ENCODE data around the gene ICAM4. TPM values are rescaled to one million over a fixed set of nuclear protein-coding genes. Genes with fewer than 3 reads are reported as not detected.

Gene ICAM4
- total RNA-seq, 1 donor from 2014 or later, result 1.3 TPM

DNA sequence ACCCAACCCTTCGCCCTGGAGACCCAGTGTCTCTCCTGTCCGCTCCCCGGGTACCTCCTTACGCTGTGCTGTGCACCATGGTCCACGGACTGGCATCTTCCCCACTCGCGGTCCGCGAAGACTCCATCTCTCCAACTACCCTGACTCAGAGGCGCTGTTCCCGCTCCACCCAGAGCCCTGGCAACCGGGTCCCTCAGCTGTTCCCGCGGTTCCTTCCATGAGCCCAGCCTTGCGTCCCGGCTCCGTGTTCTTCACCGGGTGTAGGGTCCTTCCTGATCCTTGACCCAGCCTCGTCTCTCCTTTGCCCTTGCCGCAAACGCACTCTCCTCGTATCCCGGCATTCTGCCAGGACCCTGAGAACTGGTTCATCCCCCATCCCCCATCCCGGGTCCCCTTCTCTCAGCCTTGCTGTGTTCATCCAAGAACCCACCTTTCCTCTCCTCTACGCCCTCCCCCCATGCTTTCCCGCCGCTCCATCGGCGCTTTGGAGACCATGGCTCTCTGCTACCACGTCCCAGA lies 3.7 kb downstream of the ICAM4 start:
- intact Hi-C loops (cut with micrococcal nuclease), result loop anchor here (2.0 kb wide), 1 partner anchor 222 kb away; no protein-coding TSS in a partner anchor

DNA sequence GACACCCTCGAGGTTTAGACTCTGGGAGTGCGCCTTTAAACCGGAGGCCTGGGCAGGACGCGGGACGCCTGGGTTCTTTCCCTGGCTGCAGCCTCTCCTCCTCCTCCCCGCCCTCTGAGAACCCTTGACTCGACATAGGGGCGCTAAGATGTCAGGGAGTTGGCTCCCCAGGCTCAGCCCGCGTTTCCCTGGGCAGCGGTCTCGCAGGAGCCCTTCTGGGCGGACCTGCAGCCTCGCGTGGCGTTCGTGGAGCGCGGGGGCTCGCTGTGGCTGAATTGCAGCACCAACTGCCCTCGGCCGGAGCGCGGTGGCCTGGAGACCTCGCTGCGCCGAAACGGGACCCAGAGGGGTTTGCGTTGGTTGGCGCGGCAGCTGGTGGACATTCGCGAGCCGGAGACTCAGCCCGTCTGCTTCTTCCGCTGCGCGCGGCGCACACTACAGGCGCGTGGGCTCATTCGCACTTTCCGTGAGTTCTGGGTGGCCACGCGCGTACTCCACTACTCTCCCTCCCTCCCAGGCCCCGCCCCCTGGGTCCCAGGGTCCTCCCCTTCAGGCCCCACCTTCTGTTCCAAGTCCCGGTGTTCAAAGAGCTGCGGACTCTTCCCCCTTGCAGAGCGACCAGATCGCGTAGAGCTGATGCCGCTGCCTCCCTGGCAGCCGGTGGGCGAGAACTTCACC lies 4.3 kb downstream of the ICAM4 start:
- intact Hi-C loops (cut with micrococcal nuclease), result loop anchor here (2.0 kb wide), 1 partner anchor 222 kb away; no protein-coding TSS in a partner anchor

DNA sequence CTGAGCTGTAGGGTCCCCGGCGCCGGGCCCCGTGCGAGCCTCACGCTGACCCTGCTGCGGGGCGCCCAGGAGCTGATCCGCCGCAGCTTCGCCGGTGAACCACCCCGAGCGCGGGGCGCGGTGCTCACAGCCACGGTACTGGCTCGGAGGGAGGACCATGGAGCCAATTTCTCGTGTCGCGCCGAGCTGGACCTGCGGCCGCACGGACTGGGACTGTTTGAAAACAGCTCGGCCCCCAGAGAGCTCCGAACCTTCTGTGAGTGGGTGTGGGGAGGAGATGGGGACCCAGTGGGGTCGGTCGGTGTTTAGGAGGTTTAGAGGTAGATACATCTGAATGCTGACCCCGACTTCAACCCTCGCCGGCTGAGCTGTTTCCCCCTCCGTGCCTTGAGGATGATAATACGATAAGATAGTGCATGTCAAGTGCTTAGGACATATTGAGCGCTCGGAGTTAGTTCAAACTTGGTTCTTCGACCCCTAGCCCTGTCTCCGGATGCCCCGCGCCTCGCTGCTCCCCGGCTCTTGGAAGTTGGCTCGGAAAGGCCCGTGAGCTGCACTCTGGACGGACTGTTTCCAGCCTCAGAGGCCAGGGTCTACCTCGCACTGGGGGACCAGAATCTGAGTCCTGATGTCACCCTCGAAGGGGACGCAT lies 4.9 kb downstream of the ICAM4 start:
- intact Hi-C loops (cut with micrococcal nuclease), result loop anchor here (2.0 kb wide), 1 partner anchor 221 kb away; no protein-coding TSS in a partner anchor

- intact Hi-C loops (cut with micrococcal nuclease), result no loop called here
These were observed 5.5 kb downstream of the ICAM4 start for GRCh38 chr19:10292206-10292788.

DNA sequence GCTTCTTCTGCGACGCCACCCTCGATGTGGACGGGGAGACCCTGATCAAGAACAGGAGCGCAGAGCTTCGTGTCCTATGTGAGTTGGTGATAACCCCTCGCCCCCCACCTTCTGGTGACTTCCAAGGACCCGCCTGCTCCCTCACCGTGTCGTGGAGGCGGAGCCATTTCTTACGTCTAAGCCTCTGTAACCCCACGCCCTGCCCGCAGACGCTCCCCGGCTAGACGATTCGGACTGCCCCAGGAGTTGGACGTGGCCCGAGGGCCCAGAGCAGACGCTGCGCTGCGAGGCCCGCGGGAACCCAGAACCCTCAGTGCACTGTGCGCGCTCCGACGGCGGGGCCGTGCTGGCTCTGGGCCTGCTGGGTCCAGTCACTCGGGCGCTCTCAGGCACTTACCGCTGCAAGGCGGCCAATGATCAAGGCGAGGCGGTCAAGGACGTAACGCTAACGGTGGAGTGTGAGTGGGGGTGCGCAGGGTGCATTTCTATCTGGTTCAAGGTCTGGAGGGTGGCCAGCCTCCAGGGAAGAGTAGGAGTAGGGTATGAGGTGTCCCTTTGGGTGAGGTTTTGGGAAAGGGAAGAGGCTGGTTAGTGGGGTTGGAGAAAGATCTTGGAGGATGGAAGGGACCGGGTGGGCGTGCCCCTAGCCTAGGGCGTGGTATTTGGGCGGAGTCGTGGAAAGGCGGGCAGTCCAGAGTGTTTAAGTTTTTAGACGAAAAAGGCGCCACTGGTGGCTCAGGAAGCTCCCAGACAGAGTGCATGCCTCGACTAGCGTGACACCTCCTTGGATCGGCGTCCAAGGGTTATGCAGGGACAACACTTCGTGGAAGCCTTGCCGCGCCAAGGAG lies 6.3 kb downstream of the ICAM4 start:
- intact Hi-C loops (cut with micrococcal nuclease), result no loop called here

DNA sequence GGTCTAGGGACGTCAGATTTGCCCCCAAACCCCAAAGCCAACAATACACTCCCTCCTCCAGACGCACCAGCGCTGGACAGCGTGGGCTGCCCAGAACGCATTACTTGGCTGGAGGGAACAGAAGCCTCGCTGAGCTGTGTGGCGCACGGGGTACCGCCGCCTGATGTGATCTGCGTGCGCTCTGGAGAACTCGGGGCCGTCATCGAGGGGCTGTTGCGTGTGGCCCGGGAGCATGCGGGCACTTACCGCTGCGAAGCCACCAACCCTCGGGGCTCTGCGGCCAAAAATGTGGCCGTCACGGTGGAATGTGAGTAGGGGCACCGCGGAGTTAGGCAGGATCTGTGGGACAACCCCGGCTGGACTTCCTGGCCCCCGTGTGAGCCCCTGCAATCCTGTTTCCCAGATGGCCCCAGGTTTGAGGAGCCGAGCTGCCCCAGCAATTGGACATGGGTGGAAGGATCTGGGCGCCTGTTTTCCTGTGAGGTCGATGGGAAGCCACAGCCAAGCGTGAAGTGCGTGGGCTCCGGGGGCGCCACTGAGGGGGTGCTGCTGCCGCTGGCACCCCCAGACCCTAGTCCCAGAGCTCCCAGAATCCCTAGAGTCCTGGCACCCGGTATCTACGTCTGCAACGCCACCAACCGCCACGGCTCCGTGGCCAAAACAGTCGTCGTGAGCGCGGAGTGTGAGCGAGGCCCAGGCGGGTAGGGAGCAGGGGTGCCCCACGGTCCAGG lies 7.0 kb downstream of the ICAM4 start:
- intact Hi-C loops (cut with micrococcal nuclease), result loop anchor here (2.0 kb wide), 1 partner anchor 23 kb away; the partner anchor contains the start of gene FDX2

- intact Hi-C loops (cut with micrococcal nuclease), result loop anchor here (2.0 kb wide), 1 partner anchor 22 kb away; the partner anchor contains the start of gene FDX2
These were observed 7.6 kb downstream of the ICAM4 start for GRCh38 chr19:10294368-10294697.

DNA sequence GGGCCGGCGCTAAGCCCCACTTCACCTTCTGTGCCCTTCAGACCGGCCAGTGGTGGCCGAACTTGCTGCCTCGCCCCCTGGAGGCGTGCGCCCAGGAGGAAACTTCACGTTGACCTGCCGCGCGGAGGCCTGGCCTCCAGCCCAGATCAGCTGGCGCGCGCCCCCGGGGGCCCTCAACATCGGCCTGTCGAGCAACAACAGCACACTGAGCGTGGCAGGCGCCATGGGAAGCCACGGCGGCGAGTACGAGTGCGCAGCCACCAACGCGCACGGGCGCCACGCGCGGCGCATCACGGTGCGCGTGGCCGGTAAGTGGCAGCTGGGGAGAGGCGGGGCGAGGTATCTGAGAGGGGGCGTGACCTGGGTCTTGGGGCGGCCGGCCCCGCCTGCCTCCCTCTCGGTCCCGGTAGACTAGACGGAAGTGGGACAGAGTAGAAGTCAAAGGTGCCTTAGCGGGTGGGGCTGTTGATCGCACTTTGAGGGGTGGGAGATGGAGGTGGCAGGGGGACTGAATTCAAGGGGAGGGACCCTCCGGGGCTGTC lies 8.6 kb downstream of the ICAM4 start:
- intact Hi-C loops (cut with micrococcal nuclease), result loop anchor here (1.0 to 2.0 kb wide), 3 partner anchors 9 to 38 kb away; partner anchors contain the start of genes FDX2, ICAM4 and RAVER1

DNA sequence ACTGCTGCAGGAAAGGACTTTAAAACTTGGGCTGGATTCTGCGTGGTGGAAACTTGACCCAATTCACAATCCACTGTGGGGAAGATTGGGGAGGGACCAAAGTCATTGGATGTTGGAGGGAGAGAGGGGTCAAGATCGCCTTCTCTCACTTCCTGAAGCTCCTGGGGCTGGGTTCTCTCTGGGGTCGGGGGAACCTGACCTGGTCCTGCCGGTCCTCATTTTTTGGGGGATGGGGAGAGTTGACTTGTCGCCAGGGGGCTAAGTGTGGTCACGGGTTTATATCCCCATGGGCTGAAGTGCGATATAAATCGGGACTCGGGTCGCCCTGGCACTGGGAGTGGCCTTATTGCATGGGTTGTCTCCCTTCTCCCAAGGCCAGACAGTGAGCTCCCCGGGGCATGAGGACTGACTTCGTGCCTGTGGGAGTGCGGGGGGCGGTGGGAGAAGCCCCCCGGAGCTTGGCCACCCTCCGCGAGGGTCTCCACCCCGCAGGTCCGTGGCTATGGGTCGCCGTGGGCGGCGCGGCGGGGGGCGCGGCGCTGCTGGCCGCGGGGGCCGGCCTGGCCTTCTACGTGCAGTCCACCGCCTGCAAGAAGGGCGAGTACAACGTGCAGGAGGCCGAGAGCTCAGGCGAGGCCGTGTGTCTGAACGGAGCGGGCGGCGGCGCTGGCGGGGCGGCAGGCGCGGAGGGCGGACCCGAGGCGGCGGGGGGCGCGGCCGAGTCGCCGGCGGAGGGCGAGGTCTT lies 9.3 kb downstream of the ICAM4 start:
- intact Hi-C loops (cut with micrococcal nuclease), result loop anchor here (1.0 to 2.0 kb wide), 3 partner anchors 10 to 37 kb away; partner anchors contain the start of genes FDX2, ICAM4 and RAVER1

DNA sequence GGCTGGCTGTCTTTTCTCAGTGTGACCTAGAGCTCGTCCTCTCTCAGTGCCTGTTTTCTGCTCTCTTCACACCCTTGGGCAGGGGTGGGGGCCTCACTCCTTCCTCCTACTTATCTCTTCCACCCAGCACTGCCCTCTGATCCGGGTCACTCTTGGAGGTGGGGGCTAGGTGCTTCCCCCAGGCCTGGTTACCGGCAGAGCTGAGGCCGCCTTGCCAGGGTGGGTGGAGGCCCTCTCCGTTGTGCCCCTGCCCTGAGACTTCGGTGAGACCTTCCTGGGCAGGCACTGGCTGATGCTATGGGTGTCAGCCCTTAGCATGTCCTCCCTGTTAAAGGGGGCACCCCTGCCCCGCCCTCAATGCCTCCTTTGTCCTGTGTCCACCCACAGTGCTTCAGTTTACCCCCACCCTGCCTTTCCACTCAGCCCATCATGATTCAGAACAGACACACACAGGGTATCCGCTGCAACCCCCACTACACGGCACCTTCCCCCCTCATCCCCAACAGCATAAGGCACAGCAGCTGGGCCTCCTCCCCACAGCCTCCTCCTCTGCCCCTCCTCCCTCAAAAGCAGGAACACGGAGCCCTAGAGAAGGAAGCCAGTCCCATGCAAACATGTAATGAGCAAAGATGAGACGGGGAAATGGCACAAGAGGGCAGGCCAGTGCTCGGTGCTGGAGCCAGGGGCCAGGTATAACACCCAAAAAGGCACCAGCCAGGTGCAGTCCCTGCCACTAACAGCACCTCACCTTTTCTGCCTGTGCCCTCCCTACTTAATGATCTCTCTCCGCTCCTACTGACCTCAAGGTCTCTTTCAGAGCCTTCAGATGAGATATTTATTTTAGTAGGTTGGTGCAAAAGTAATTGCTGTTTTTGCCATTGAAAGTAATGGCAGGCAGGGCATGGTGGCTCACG lies 13.0 kb downstream of the ICAM4 start:
- intact Hi-C loops (cut with micrococcal nuclease), result no loop called here

GRCh38 chr19:10305139-10305806 lies 18.5 kb downstream of the ICAM4 start:
- intact Hi-C loops (cut with micrococcal nuclease), result no loop called here

DNA sequence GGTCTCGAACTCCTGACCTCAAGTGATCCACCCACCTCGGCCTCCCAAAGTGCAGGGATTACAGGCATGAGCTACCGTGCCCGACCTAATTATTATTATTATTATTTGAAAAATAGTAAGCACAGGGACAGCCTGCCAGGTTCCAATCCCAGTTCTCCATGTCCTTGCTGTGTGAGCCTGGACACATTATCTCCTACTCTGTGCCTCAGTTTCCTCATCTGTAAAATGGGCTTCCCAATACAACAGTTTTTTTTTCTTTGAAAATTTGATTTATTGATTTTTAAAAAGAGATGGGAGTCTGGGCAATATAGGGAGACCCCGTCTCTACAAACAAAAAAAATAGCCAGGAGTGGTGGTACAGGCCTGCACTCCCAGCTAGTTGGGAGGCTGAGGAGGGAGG lies 19.6 kb downstream of the ICAM4 start:
- intact Hi-C loops (cut with micrococcal nuclease), result no loop called here

GRCh38 chr19:10309423-10309822 lies 22.7 kb downstream of the ICAM4 start, which contains the start of gene ZGLP1:
Gene ZGLP1 (minus strand): TSS chr19:10309815.
- intact Hi-C loops (cut with micrococcal nuclease), result no loop called here

- intact Hi-C loops (cut with micrococcal nuclease), result loop anchor here (1.0 to 5.0 kb wide), 4 partner anchors 18 to 67 kb away; partner anchors contain the start of genes ICAM1, RAVER1 and TYK2
These were observed 28.8 kb downstream of the ICAM4 start, which contains the start of gene FDX2 for GRCh38 chr19:10315335-10316214. Gene FDX2 (minus strand): TSS chr19:10316015. CDS start chr19:10315996, 19 bp downstream.

GRCh38 chr19:10316229-10317044 lies 29.7 kb downstream of the ICAM4 start:
- intact Hi-C loops (cut with micrococcal nuclease), result loop anchor here (1.0 to 5.0 kb wide), 4 partner anchors 17 to 66 kb away; partner anchors contain the start of genes ICAM1, RAVER1 and TYK2
